CD4-positive, alpha-beta T cell (primary cell): Measurements from ENCODE around the gene CDK11B. TPM values are rescaled to one million over a fixed set of nuclear protein-coding genes. Genes with fewer than 3 reads are reported as not detected.

ENCODE experiments used
- ATAC-seq: fragments of 200-7000 bp; cut with Tn5 transposase; one replicate; pipeline ENCODE4 v1.10.0; 2022; ENCODE audit warnings: mild to moderate bottlenecking; ENCODE audit not compliant: poor library complexity
- CTCF ChIA-PET: fragments of 350-600 bp; sonication (Branson Sonifier 250); formaldehyde crosslinking; loops from one replicate; lab custom pipeline; 2021; ENCODE audit warnings: antibody characterized with exemption, inconsistent platforms; lab: Charles Lee
- POLR2A ChIA-PET: fragments of 350-600 bp; sonication (Branson Sonifier 250); formaldehyde crosslinking; loops from one replicate; lab custom pipeline; 2021; ENCODE audit warnings: antibody characterized with exemption, inconsistent platforms; lab: Charles Lee
- DNase-seq, 14 experiments: peaks; one replicate each; pipeline ENCODE4 v3.0.0-alpha.2; 2013 to 2020; ENCODE audit warnings: mixed read lengths in 2 of 14
- H3K27ac ChIP-seq, 2 donors: one replicate each; pipeline versions ENCODE4 v1.5.1 to v1.7.0; 2013; ENCODE audit warnings: low read length in 2 of 2, low read depth in 1 of 2, mild to moderate bottlenecking in 1 of 2
- H3K27me3 ChIP-seq, 2 experiments: 1 replicate in 1 of 2; 2 replicates in 1 of 2; pipeline versions ENCODE4 v1.6.1 to v1.7.0; 2013; ENCODE audit warnings: low read length in 2 of 2, control low read depth in 1 of 2, mild to moderate bottlenecking in 1 of 2, moderate library complexity in 1 of 2; ENCODE audit not compliant: insufficient read depth in 2 of 2, control insufficient read depth in 1 of 2
- H3K36me3 ChIP-seq: one replicate; pipeline ENCODE4 v1.6.1; 2013; ENCODE audit warnings: low read length, control low read depth; ENCODE audit not compliant: insufficient read depth
- H3K4me1 ChIP-seq: one replicate; pipeline ENCODE4 v1.6.1; 2013; ENCODE audit warnings: low read length, control low read depth; ENCODE audit not compliant: insufficient read depth
- H3K4me3 ChIP-seq: one replicate; pipeline ENCODE4 v1.5.1; 2013; ENCODE audit warnings: mild to moderate bottlenecking, low read length, moderate library complexity
- H3K9me3 ChIP-seq, 2 experiments: 1 replicate in 1 of 2; 2 replicates in 1 of 2; pipeline versions ENCODE4 v1.6.1 to v1.7.0; 2013; ENCODE audit warnings: low read length in 2 of 2, mild to moderate bottlenecking in 2 of 2, control low read depth in 1 of 2, moderate library complexity in 1 of 2; ENCODE audit not compliant: control insufficient read depth in 1 of 2, insufficient read depth in 1 of 2
- H3K27ac Mint-ChIP-seq: one replicate; pipeline ENCODE4 v1.8.0; 2020; ENCODE audit warnings: mixed read lengths
- H3K27me3 Mint-ChIP-seq: one replicate; pipeline ENCODE4 v1.8.0; 2021; ENCODE audit warnings: mixed read lengths
- H3K36me3 Mint-ChIP-seq: one replicate; pipeline ENCODE4 v1.8.0; 2021; ENCODE audit warnings: low read depth, mixed read lengths
- H3K4me1 Mint-ChIP-seq: one replicate; pipeline ENCODE4 v1.8.0; 2021; ENCODE audit warnings: low read depth, mixed read lengths
- H3K4me3 Mint-ChIP-seq: one replicate; pipeline ENCODE4 v1.8.0; 2020; ENCODE audit warnings: mild to moderate bottlenecking, mixed read lengths
- H3K9me3 Mint-ChIP-seq: one replicate; pipeline ENCODE4 v1.8.0; 2020; ENCODE audit warnings: mixed read lengths
- CTCF ChIP-seq: fragments of 200-600 bp; IDR thresholded peaks from one replicate; pipeline ENCODE4 v1.8.0; 2022; ENCODE audit warnings: antibody characterized with exemption, mild to moderate bottlenecking
- intact Hi-C, 2 experiments: fragments of 100-400 bp; cut with DNase I in 1 of 2; cut with micrococcal nuclease in 1 of 2; formaldehyde crosslinking; loops; one replicate each; pipeline versions ENCODE4 v1.15.1 to v1.9.0; 2023 to 2025; cut with DNase I, micrococcal nuclease
- total RNA-seq, 174 experiments: library from RNA in 2 of 174; stranded (reverse) in 2 of 174; gene quantifications; one replicate each; pipeline ENCODE4 v1.2.3 and lab custom pipeline; 2021 to 2026

Gene CDK11B
- total RNA-seq, 2 experiments from 2014 or later, result 49.8 to 52.0 TPM

- H3K27ac Mint-ChIP-seq, result no peak overlapping the region
- Histone ChIP-seq H3K27me3 (no peaks in the 10 kb centered on the region), H3K9me3 (no peaks in the 10 kb centered on the region), H3K27ac (no peak overlapping the region), H3K36me3 (peaks cover 66% of the 10 kb centered on the region), H3K4me1 (no peaks in the 10 kb centered on the region), H3K4me3 (no peak overlapping the region)
- DNase-seq, result no peak
- ATAC-seq, result no peak
- no peaks in the 10 kb centered on the region for H3K27me3 Mint-ChIP-seq
- ChIA-PET POLR2A (interaction anchor here (1.1 kb wide), 1 partner anchor 115 kb away, joined by 3 read pairs; no protein-coding TSS in a partner anchor), CTCF (interaction anchor here (0.6 to 1.4 kb wide), 2 partner anchors 9 to 568 kb away, joined by 3 to 4 read pairs; no protein-coding TSS in a partner anchor)
- TF ChIP-seq CTCF, result no peak
- peaks cover 35% of the 10 kb centered on the region for H3K36me3 Mint-ChIP-seq
- H3K4me1 Mint-ChIP-seq, result no peaks in the 10 kb centered on the region
- no peak overlapping the region for H3K4me3 Mint-ChIP-seq
- intact Hi-C loops, result no loop called here
- no peaks in the 10 kb centered on the region for H3K9me3 Mint-ChIP-seq
Measured at GRCh38 chr1:1669468-1670440, 10.9 kb upstream of the CDK11B start.

- H3K4me3 ChIP-seq, result no peak overlapping the region
- H3K4me1 Mint-ChIP-seq, result no peaks in the 10 kb centered on the region
- no peak for TF ChIP-seq CTCF
- H3K27ac Mint-ChIP-seq, result no peak overlapping the region
- H3K36me3 Mint-ChIP-seq, result peaks cover 32% of the 10 kb centered on the region
- H3K27me3 Mint-ChIP-seq, result no peaks in the 10 kb centered on the region
- H3K4me1 ChIP-seq, result peaks cover 9% of the 10 kb centered on the region
- POLR2A ChIA-PET, result no interaction called here
- ATAC-seq (no peak), DNase-seq (no peak)
- peaks cover 49% of the 10 kb centered on the region for H3K36me3 ChIP-seq
- no peaks in the 10 kb centered on the region for H3K27me3 ChIP-seq
- H3K27ac ChIP-seq, result no peak overlapping the region
- no peak overlapping the region for H3K4me3 Mint-ChIP-seq
- intact Hi-C loops, result no loop called here
- H3K9me3 Mint-ChIP-seq, result no peaks in the 10 kb centered on the region
- CTCF ChIA-PET, result no interaction called here
- no peaks in the 10 kb centered on the region for H3K9me3 ChIP-seq
Measured at GRCh38 chr1:1666526-1666925, 7.7 kb upstream of the CDK11B start.

GRCh38 chr1:1665815-1666251 is 7.0 kb upstream of the CDK11B start:
- peak; percentile 59 for TF ChIP-seq CTCF
- Histone ChIP-seq H3K4me1 (peaks cover 9% of the 10 kb centered on the region), H3K27ac (no peak overlapping the region), H3K36me3 (peaks cover 42% of the 10 kb centered on the region), H3K4me3 (no peak overlapping the region), H3K9me3 (no peaks in the 10 kb centered on the region), H3K27me3 (no peaks in the 10 kb centered on the region)
- intact Hi-C loops, result no loop called here
- Mint-ChIP-seq H3K36me3 (peaks cover 26% of the 10 kb centered on the region), H3K27me3 (no peaks in the 10 kb centered on the region), H3K9me3 (no peaks in the 10 kb centered on the region), H3K4me1 (no peaks in the 10 kb centered on the region), H3K27ac (no peak overlapping the region), H3K4me3 (no peak overlapping the region)
- POLR2A ChIA-PET, result interaction anchor here (1.0 kb wide), 1 partner anchor 50 kb away, joined by 3 read pairs; no protein-coding TSS in a partner anchor
- CTCF ChIA-PET, result interaction anchor here (0.6 to 1.3 kb wide), 2 partner anchors 13 to 63 kb away, joined by 3 read pairs; no protein-coding TSS in a partner anchor
- peak in 9 of 14 experiments; percentile 11 to 56 (median 31) for DNase-seq
- ATAC-seq, result no peak
